ENCODE measurements around the gene GZMH. TPM values are rescaled to one million over a fixed set of nuclear protein-coding genes. Genes with fewer than 3 reads are reported as not detected.
"Not testable (repeated sequence)": the region's sequence is repeated elsewhere in the genome, so short reads cannot be mapped to it uniquely, and the experiment has no call there.

The GZMH gene
- total RNA-seq, 1 donor from 2014 or later = not detected

GRCh38 chr14:24597403-24597802, 12.1 kb downstream of the GZMH start:
- no peaks in the 10 kb centered on the region for H3K9me3 ChIP-seq
- intact Hi-C loops (cut with DNase I) = no loop called here
- TF ChIP-seq CTCF (IDR thresholded peaks at IDR 0.05) (no peak), POLR2A (IDR thresholded peaks at IDR 0.05) (no peak), POLR2AphosphoS5 (IDR thresholded peaks at IDR 0.05; ENCODE audit: insufficient read depth in 1 of 2, low read depth in 1 of 2) (no peak)
- no peaks in the 10 kb centered on the region for H3K36me3 ChIP-seq
- DNase-seq (ENCODE audit: extremely low spot score in 2 of 2) = no peak
- H3K27me3 ChIP-seq = no peaks in the 10 kb centered on the region
- no peaks in the 10 kb centered on the region for H3K4me1 ChIP-seq
- no peak overlapping the region for H3K4me3 ChIP-seq
- H3K27ac ChIP-seq = no peak overlapping the region

- intact Hi-C loops (cut with DNase I) = no loop called here
Measured at GRCh38 chr14:24595073-24595808, 14.2 kb downstream of the GZMH start.

GRCh38 chr14:24591004-24591403, 18.5 kb downstream of the GZMH start:
- intact Hi-C loops (cut with DNase I); H3K27me3 ChIP-seq; DNase-seq (ENCODE audit: extremely low spot score in 2 of 2); H3K9me3 ChIP-seq; H3K4me3 ChIP-seq; H3K4me1 ChIP-seq; H3K27ac ChIP-seq; H3K36me3 ChIP-seq: not testable (repeated sequence)

More at GRCh38 chr14:24595073-24595808, 14.2 kb downstream of the GZMH start:
- no peak for DNase-seq (ENCODE audit: extremely low spot score in 2 of 2)
- no peak overlapping the region for H3K27ac ChIP-seq
- TF ChIP-seq CTCF (IDR thresholded peaks at IDR 0.05) (no peak), POLR2A (IDR thresholded peaks at IDR 0.05) (no peak), POLR2AphosphoS5 (IDR thresholded peaks at IDR 0.05; ENCODE audit: insufficient read depth in 1 of 2, low read depth in 1 of 2) (no peak)
- no peaks in the 10 kb centered on the region for H3K36me3 ChIP-seq
- no peaks in the 10 kb centered on the region for H3K27me3 ChIP-seq
- no peak overlapping the region for H3K4me3 ChIP-seq
- H3K4me1 ChIP-seq = no peaks in the 10 kb centered on the region
- H3K9me3 ChIP-seq = no peaks in the 10 kb centered on the region

GRCh38 chr14:24584402-24584801, 25.1 kb downstream of the GZMH start:
- H3K4me1 ChIP-seq; H3K9me3 ChIP-seq; DNase-seq (ENCODE audit: extremely low spot score in 2 of 2); H3K36me3 ChIP-seq; intact Hi-C loops (cut with DNase I); H3K27me3 ChIP-seq; H3K4me3 ChIP-seq; H3K27ac ChIP-seq: not testable (repeated sequence)

- Histone ChIP-seq H3K27ac (no peak overlapping the region), H3K9me3 (no peaks in the 10 kb centered on the region), H3K4me3 (no peak overlapping the region), H3K27me3 (no peaks in the 10 kb centered on the region), H3K4me1 (no peaks in the 10 kb centered on the region), H3K36me3 (no peaks in the 10 kb centered on the region)
- DNase-seq (ENCODE audit: extremely low spot score in 2 of 2) = no peak
- TF ChIP-seq POLR2AphosphoS5 (IDR thresholded peaks at IDR 0.05; ENCODE audit: insufficient read depth in 1 of 2, low read depth in 1 of 2) (no peak), CTCF (IDR thresholded peaks at IDR 0.05) (no peak), POLR2A (IDR thresholded peaks at IDR 0.05) (no peak)
- intact Hi-C loops (cut with DNase I) = no loop called here
Measured at GRCh38 chr14:24578558-24578957, 30.9 kb downstream of the GZMH start.

- Histone ChIP-seq H3K36me3 (no peaks in the 10 kb centered on the region), H3K27ac (no peak overlapping the region), H3K27me3 (no peaks in the 10 kb centered on the region), H3K4me1 (no peaks in the 10 kb centered on the region), H3K9me3 (no peaks in the 10 kb centered on the region), H3K4me3 (no peak overlapping the region)
- intact Hi-C loops (cut with DNase I) = no loop called here
- DNase-seq (ENCODE audit: extremely low spot score in 2 of 2) = no peak
- TF ChIP-seq POLR2AphosphoS5 (IDR thresholded peaks at IDR 0.05; ENCODE audit: insufficient read depth in 1 of 2, low read depth in 1 of 2) (no peak), POLR2A (IDR thresholded peaks at IDR 0.05) (no peak), CTCF (IDR thresholded peaks at IDR 0.05) (no peak)
Measured at GRCh38 chr14:24576771-24577170, 32.7 kb downstream of the GZMH start.

All from vagina (tissue), 2 donors.